ENCODE results near the gene RNF157. TPM values are rescaled to one million over a fixed set of nuclear protein-coding genes. Genes with fewer than 3 reads are reported as not detected.
A peak's percentile ranks its signal among the peaks of the same experiment; 100 is the strongest.

The RNF157 gene
- total RNA-seq, 2 donors from 2014 or later, result 9.6 to 11.2 TPM

DNA sequence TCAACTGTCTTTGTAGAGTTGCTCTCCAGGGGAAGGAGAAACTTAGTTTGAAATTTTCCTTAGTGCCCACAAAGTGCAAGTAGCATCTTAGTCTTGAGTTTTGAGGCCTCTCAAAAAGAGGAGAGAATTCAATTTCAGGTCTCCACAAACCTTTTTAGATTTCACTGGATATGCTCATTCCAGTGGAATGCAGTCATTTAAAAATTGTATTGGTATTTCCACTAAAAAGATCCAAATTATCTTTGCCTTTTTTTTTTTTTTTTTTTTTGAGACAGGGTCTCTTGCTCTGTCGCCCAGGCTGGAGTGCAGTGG, 92.3 kb downstream of the RNF157 start:
- Mint-ChIP-seq H3K9me3 (no peaks in the 10 kb centered on the region), H3K4me3 (no peak overlapping the region), H3K4me1 (peaks cover 35% of the 10 kb centered on the region), H3K27ac (no peak overlapping the region), H3K27me3 (ENCODE audit: insufficient read depth) (peaks cover 28% of the 10 kb centered on the region), H3K36me3 (ENCODE audit: low read depth) (no peaks in the 10 kb centered on the region)
- H3K27me3 ChIP-seq (ENCODE audit: control insufficient read depth, insufficient read depth, low read length, poor library complexity, severe bottlenecking), result peaks cover 11% of the 10 kb centered on the region
- 96% methylated on average over 1 of the region's 1 CpG; no CpG with 5 or more reads in 1 of the 2 experiments for WGBS, 2 experiments (ENCODE audit: insufficient coverage in 1 of 2, insufficient read length in 1 of 2)
- H3K27ac ChIP-seq (ENCODE audit: low read depth, low read length), result no peak overlapping the region
- H3K4me3 ChIP-seq (ENCODE audit: low read length), result no peak overlapping the region
- H3K36me3 ChIP-seq (ENCODE audit: control insufficient read depth, insufficient read depth, low read length), result no peaks in the 10 kb centered on the region
- no peak for DNase-seq
- no peaks in the 10 kb centered on the region for H3K4me1 ChIP-seq (ENCODE audit: control insufficient read depth, insufficient read depth, low read length)
- TF ChIP-seq, protein P1, sequence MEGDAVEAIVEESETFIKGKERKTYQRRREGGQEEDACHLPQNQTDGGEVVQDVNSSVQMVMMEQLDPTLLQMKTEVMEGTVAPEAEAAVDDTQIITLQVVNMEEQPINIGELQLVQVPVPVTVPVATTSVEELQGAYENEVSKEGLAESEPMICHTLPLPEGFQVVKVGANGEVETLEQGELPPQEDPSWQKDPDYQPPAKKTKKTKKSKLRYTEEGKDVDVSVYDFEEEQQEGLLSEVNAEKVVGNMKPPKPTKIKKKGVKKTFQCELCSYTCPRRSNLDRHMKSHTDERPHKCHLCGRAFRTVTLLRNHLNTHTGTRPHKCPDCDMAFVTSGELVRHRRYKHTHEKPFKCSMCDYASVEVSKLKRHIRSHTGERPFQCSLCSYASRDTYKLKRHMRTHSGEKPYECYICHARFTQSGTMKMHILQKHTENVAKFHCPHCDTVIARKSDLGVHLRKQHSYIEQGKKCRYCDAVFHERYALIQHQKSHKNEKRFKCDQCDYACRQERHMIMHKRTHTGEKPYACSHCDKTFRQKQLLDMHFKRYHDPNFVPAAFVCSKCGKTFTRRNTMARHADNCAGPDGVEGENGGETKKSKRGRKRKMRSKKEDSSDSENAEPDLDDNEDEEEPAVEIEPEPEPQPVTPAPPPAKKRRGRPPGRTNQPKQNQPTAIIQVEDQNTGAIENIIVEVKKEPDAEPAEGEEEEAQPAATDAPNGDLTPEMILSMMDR (conservative IDR thresholded peaks at IDR 0.05), result no peak
- no peak overlapping the region for H3K9ac ChIP-seq (ENCODE audit: extremely low read depth, low read length, poor library complexity, severe bottlenecking)
- no peaks in the 10 kb centered on the region for H3K9me3 ChIP-seq (ENCODE audit: control insufficient read depth, low read length)

GRCh38 chr17:76147211-76148014, 92.9 kb downstream of the RNF157 start:
- Mint-ChIP-seq H3K36me3 (ENCODE audit: low read depth) (no peaks in the 10 kb centered on the region), H3K9me3 (no peaks in the 10 kb centered on the region), H3K4me3 (no peak overlapping the region), H3K4me1 (peaks cover 36% of the 10 kb centered on the region), H3K27me3 (ENCODE audit: insufficient read depth) (peaks cover 34% of the 10 kb centered on the region), H3K27ac (no peak overlapping the region)
- WGBS, 2 experiments (ENCODE audit: insufficient coverage in 1 of 2, insufficient read length in 1 of 2), result 86 to 92% methylated on average over 4 to 13 of the region's 13 CpGs
- peak; percentile 59 for DNase-seq
- no peak overlapping the region for H3K4me3 ChIP-seq (ENCODE audit: low read length)
- no peaks in the 10 kb centered on the region for H3K36me3 ChIP-seq (ENCODE audit: control insufficient read depth, insufficient read depth, low read length)
- H3K9ac ChIP-seq (ENCODE audit: extremely low read depth, low read length, poor library complexity, severe bottlenecking), result no peak overlapping the region
- peaks cover 2% of the 10 kb centered on the region for H3K4me1 ChIP-seq (ENCODE audit: control insufficient read depth, insufficient read depth, low read length)
- no peaks in the 10 kb centered on the region for H3K9me3 ChIP-seq (ENCODE audit: control insufficient read depth, low read length)
- no peak overlapping the region for H3K27ac ChIP-seq (ENCODE audit: low read depth, low read length)
- peaks cover 17% of the 10 kb centered on the region for H3K27me3 ChIP-seq (ENCODE audit: control insufficient read depth, insufficient read depth, low read length, poor library complexity, severe bottlenecking)
- TF ChIP-seq, protein P1 (conservative IDR thresholded peaks at IDR 0.05), result peak; percentile 73

DNA sequence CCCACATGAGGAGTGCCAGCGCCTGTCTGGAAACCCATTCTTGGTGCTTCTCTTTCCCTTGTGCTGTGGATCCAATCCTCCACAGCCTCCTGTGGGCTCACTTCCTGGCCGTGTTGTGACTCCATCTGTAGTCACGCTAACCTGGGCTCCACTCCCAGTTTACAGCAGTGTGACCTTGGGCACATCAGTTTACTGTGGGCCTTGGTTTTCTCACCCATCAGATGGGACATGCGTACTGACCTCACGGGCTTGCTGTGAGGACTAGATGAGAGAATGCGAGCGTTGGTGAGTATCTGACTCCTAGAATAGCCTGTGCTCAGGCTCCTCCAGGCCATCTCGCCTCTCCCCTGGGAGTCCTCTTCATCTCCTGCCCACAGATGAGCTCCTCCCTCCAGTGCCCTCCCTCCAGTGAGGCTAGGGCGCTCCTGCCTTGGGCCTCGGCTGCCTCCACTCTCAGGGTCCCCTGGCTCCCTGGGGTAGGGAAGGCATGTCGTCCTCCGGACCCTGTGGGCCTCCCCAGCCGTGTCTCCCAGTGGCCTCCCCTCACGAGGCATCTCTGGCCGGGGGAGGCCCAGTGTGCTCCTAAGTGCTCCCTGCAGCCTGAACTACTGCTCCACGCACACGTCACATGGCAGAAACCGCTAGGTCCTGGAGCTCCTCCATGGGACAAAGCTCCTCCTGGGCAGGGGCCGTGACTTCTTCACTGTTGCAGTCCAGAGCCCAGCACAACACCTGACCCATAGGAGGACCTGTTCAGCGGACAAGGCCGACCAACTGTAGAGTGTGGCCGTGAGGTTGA, 94.0 kb downstream of the RNF157 start:
- Histone ChIP-seq H3K4me1 (ENCODE audit: control insufficient read depth, insufficient read depth, low read length) (peaks cover 6% of the 10 kb centered on the region), H3K27me3 (ENCODE audit: control insufficient read depth, insufficient read depth, low read length, poor library complexity, severe bottlenecking) (peaks cover 28% of the 10 kb centered on the region), H3K9ac (ENCODE audit: extremely low read depth, low read length, poor library complexity, severe bottlenecking) (no peak overlapping the region), H3K9me3 (ENCODE audit: control insufficient read depth, low read length) (no peaks in the 10 kb centered on the region), H3K4me3 (ENCODE audit: low read length) (no peak overlapping the region), H3K36me3 (ENCODE audit: control insufficient read depth, insufficient read depth, low read length) (no peaks in the 10 kb centered on the region), H3K27ac (ENCODE audit: low read depth, low read length) (no peak overlapping the region)
- no peaks in the 10 kb centered on the region for H3K9me3 Mint-ChIP-seq
- TF ChIP-seq, protein P1 (conservative IDR thresholded peaks at IDR 0.05), result no peak
- no peaks in the 10 kb centered on the region for H3K36me3 Mint-ChIP-seq (ENCODE audit: low read depth)
- peak; percentile 53 for DNase-seq
- H3K4me3 Mint-ChIP-seq, result no peak overlapping the region
- H3K27ac Mint-ChIP-seq, result no peak overlapping the region
- H3K27me3 Mint-ChIP-seq (ENCODE audit: insufficient read depth), result peaks cover 44% of the 10 kb centered on the region
- H3K4me1 Mint-ChIP-seq, result peaks cover 43% of the 10 kb centered on the region
- WGBS, 2 experiments (ENCODE audit: insufficient coverage in 1 of 2, insufficient read length in 1 of 2), result 90 to 94% methylated on average over 20 to 22 of the region's 22 CpGs

Measured in endodermal cell (in vitro differentiated cells).